DND-41 (cell line): Measurements from ENCODE around the gene HBE1.

Experiments used
- ATAC-seq: fragments of 200-7000 bp; cut with Tn5 transposase; 3 replicates; pipeline ENCODE4 v1.9.1; 2021; ENCODE audit warnings: low read depth; ENCODE audit not compliant: insufficient read depth
- DNase-seq: peaks from one replicate; pipeline ENCODE4 v3.0.0-alpha.2; 2020
- H2AFZ ChIP-seq: 2 replicates; pipeline ENCODE4 v1.6.0; 2012; ENCODE audit warnings: low read depth, low read length
- H3K27ac ChIP-seq: 2 replicates; pipeline ENCODE4 v1.5.1; 2012; ENCODE audit warnings: low read length, inconsistent platforms
- H3K27me3 ChIP-seq: fragments of 200-600 bp; sonication (generic); 2 replicates; pipeline ENCODE4 v1.6.0; 2012; ENCODE audit warnings: low read length, mild to moderate bottlenecking, inconsistent platforms; ENCODE audit not compliant: insufficient read depth, poor library complexity
- H3K36me3 ChIP-seq: 2 replicates; pipeline ENCODE4 v1.5.1; 2012; ENCODE audit warnings: low read length, inconsistent platforms; ENCODE audit not compliant: insufficient read depth
- H3K4me1 ChIP-seq: 2 replicates; pipeline ENCODE4 v1.5.1; 2012; ENCODE audit warnings: mild to moderate bottlenecking, low read length; ENCODE audit not compliant: insufficient read depth
- H3K4me2 ChIP-seq: 2 replicates; pipeline ENCODE4 v1.6.0; 2012; ENCODE audit warnings: mild to moderate bottlenecking, moderate library complexity, low read length, inconsistent platforms; ENCODE audit not compliant: insufficient read depth
- H3K4me3 ChIP-seq, 2 experiments: fragments of 200-600 bp in 1 of 2; shearing (Covaris generic) in 1 of 2; 2 replicates each; pipeline ENCODE4 v1.5.1; 2012 to 2016; ENCODE audit warnings: inconsistent platforms in 2 of 2, low read length in 2 of 2, mild to moderate bottlenecking in 2 of 2, low read depth in 1 of 2, moderate library complexity in 1 of 2
- H3K79me2 ChIP-seq: 2 replicates; pipeline ENCODE4 v1.6.0; 2012; ENCODE audit warnings: low read length, inconsistent platforms; ENCODE audit not compliant: insufficient read depth
- H3K9ac ChIP-seq: 2 replicates; pipeline ENCODE4 v1.6.0; 2012; ENCODE audit warnings: low read depth, mild to moderate bottlenecking, inconsistent platforms, low read length, moderate library complexity
- H3K9me3 ChIP-seq: 2 replicates; pipeline ENCODE4 v1.5.1; 2012; ENCODE audit warnings: low read length, moderate library complexity, mild to moderate bottlenecking, inconsistent platforms; ENCODE audit not compliant: insufficient read depth, severe bottlenecking
- H4K20me1 ChIP-seq: 2 replicates; pipeline ENCODE4 v1.6.0; 2012; ENCODE audit warnings: low read length; ENCODE audit not compliant: insufficient read depth
- CTCF ChIP-seq: IDR thresholded peaks from 2 replicates; pipeline ENCODE4 v1.5.1; 2012; ENCODE audit warnings: borderline replicate concordance, low read length, moderate library complexity, mild to moderate bottlenecking; ENCODE audit not compliant: poor library complexity, severe bottlenecking; ENCODE audit errors: extremely low read depth
- EZH2 ChIP-seq: IDR thresholded peaks from 3 replicates; pipeline ENCODE4 v1.6.1; 2012; ENCODE audit warnings: borderline replicate concordance, low read depth, mild to moderate bottlenecking, moderate library complexity, low read length, inconsistent platforms; ENCODE audit not compliant: severe bottlenecking

Gene HBE1

GRCh38 chr11:5283086-5283485, 13.3 kb upstream of the HBE1 start:
- TF ChIP-seq EZH2 (no peak), CTCF (no peak)
- Histone ChIP-seq H3K79me2 (no peaks in the 10 kb centered on the region), H2AFZ (no peak overlapping the region), H3K4me1 (no peaks in the 10 kb centered on the region), H3K9ac (no peak overlapping the region), H3K4me2 (no peak overlapping the region), H3K27me3 (no peaks in the 10 kb centered on the region), H3K36me3 (no peaks in the 10 kb centered on the region), H3K4me3 (no peak overlapping the region), H3K27ac (no peak overlapping the region), H4K20me1 (no peaks in the 10 kb centered on the region), H3K9me3 (no peaks in the 10 kb centered on the region)
- ATAC-seq (no peak), DNase-seq (no peak)

- Histone ChIP-seq H3K79me2 (no peaks in the 10 kb centered on the region), H3K4me2 (no peak overlapping the region)
- ATAC-seq, result no peak
These were observed 12.9 kb upstream of the HBE1 start for GRCh38 chr11:5282628-5283027.

GRCh38 chr11:5281596-5281995, 11.9 kb upstream of the HBE1 start:
- H3K4me3 ChIP-seq, result no peak overlapping the region
- ATAC-seq (no peak), DNase-seq (no peak)
- no peak for TF ChIP-seq EZH2
- TF ChIP-seq CTCF, result no peak
- no peaks in the 10 kb centered on the region for H3K9me3 ChIP-seq
- no peak overlapping the region for H3K27ac ChIP-seq
- H2AFZ ChIP-seq, result no peak overlapping the region
- no peaks in the 10 kb centered on the region for H3K79me2 ChIP-seq
- no peaks in the 10 kb centered on the region for H3K27me3 ChIP-seq
- no peak overlapping the region for H3K9ac ChIP-seq
- H4K20me1 ChIP-seq, result no peaks in the 10 kb centered on the region
- H3K4me2 ChIP-seq, result no peak overlapping the region
- no peaks in the 10 kb centered on the region for H3K4me1 ChIP-seq
- no peaks in the 10 kb centered on the region for H3K36me3 ChIP-seq

More at GRCh38 chr11:5282628-5283027, 12.9 kb upstream of the HBE1 start:
- H3K27ac ChIP-seq, result no peak overlapping the region
- DNase-seq, result no peak
- no peaks in the 10 kb centered on the region for H3K9me3 ChIP-seq
- H2AFZ ChIP-seq, result no peak overlapping the region
- H3K4me1 ChIP-seq, result no peaks in the 10 kb centered on the region
- no peak overlapping the region for H3K4me3 ChIP-seq
- H4K20me1 ChIP-seq, result no peaks in the 10 kb centered on the region
- H3K9ac ChIP-seq, result no peak overlapping the region
- no peaks in the 10 kb centered on the region for H3K27me3 ChIP-seq
- no peaks in the 10 kb centered on the region for H3K36me3 ChIP-seq
- TF ChIP-seq CTCF (no peak), EZH2 (no peak)

GRCh38 chr11:5280582-5281102, 10.9 kb upstream of the HBE1 start:
- H3K9me3 ChIP-seq, result no peaks in the 10 kb centered on the region
- H3K9ac ChIP-seq, result no peak overlapping the region
- no peak overlapping the region for H2AFZ ChIP-seq
- no peaks in the 10 kb centered on the region for H3K4me1 ChIP-seq
- no peaks in the 10 kb centered on the region for H4K20me1 ChIP-seq
- no peaks in the 10 kb centered on the region for H3K27me3 ChIP-seq
- ATAC-seq (no peak), DNase-seq (peak; percentile 8)
- no peak overlapping the region for H3K4me3 ChIP-seq
- H3K27ac ChIP-seq, result no peak overlapping the region
- no peaks in the 10 kb centered on the region for H3K36me3 ChIP-seq
- no peaks in the 10 kb centered on the region for H3K79me2 ChIP-seq
- H3K4me2 ChIP-seq, result no peak overlapping the region
- TF ChIP-seq CTCF (no peak), EZH2 (no peak)
